GM12878 (cell line): ENCODE data around the gene TRIM9. TPM values are rescaled to one million over a fixed set of nuclear protein-coding genes. Genes with fewer than 3 reads are reported as not detected.

Experiments
- ATAC-seq: fragments of 200-7000 bp; cut with Tn5 transposase; 3 replicates; pipeline ENCODE4 v1.9.1; 2020; ENCODE audit warnings: mild to moderate bottlenecking, moderate library complexity
- BruUV-seq: library from RNA; stranded (reverse); fragments of 400-500 nt; replicated peaks from 2 replicates; lab custom pipeline; 2021; lab: Mats Ljungman, UMichigan
- CTCF ChIA-PET: fragments of 300-600 bp; sonication (Branson Sonifier 250); formaldehyde crosslinking; extraction: SDS; loops from one replicate; lab custom pipeline; 2021; ENCODE audit warnings: inconsistent platforms; lab: Yijun Ruan, JAX
- POLR2A ChIA-PET: fragments of 350-600 bp; formaldehyde crosslinking; extraction: SDS; loops from one replicate; lab custom pipeline; 2021; ENCODE audit warnings: inconsistent platforms; lab: Charles Lee
- RAD21 ChIA-PET: fragments of 300-600 bp; sonication (Branson Sonifier 250); formaldehyde crosslinking; loops from one replicate; lab custom pipeline; 2023; ENCODE audit warnings: antibody characterized with exemption; ENCODE audit not compliant: unreplicated experiment; lab: Charles Lee
- SMC1A ChIA-PET: fragments of 300-600 bp; sonication (Branson Sonifier 250); formaldehyde crosslinking; loops from one replicate; lab custom pipeline; 2023; ENCODE audit not compliant: unreplicated experiment, uncharacterized antibody; lab: Charles Lee
- DNase-seq: peaks from one replicate; pipeline ENCODE4 v3.0.0-alpha.2; 2011; ENCODE audit warnings: low read depth, low spot score
- FAIRE-seq: peaks from 3 replicates; lab custom pipeline; 2011; peaks lifted over from hg19 to GRCh38; lab: Jason Lieb, UNC
- H2AFZ ChIP-seq: 2 replicates; pipeline ENCODE4 v1.6.0; 2011; ENCODE audit warnings: low read depth, low read length, control low read depth; ENCODE audit not compliant: control insufficient read depth
- H3K27ac ChIP-seq: 2 replicates; pipeline ENCODE4 v1.5.1; 2011; ENCODE audit warnings: control low read depth; ENCODE audit not compliant: control insufficient read depth, insufficient read depth
- H3K27me3 ChIP-seq, 2 experiments: replicated peaks in 1 of 2; 2 replicates each; pipeline versions ENCODE4 v1.6.0 to v1.6.1; 2011; ENCODE audit warnings: low read length in 1 of 2; ENCODE audit not compliant: control insufficient read depth in 2 of 2, insufficient read depth in 2 of 2
- H3K36me3 ChIP-seq, 2 experiments: 2 replicates each; pipeline ENCODE4 v1.5.1; 2011; ENCODE audit warnings: low read length in 1 of 2; ENCODE audit not compliant: control insufficient read depth in 2 of 2, insufficient read depth in 2 of 2
- H3K4me1 ChIP-seq: 2 replicates; pipeline ENCODE4 v1.6.1; 2011; ENCODE audit warnings: mild to moderate bottlenecking, low read length, moderate library complexity, mixed read lengths; ENCODE audit not compliant: control insufficient read depth, insufficient read depth
- H3K4me2 ChIP-seq: 2 replicates; pipeline ENCODE4 v1.6.0; 2011; ENCODE audit warnings: control low read depth; ENCODE audit not compliant: control insufficient read depth, insufficient read depth
- H3K4me3 ChIP-seq: fragments of 200-600 bp; sonication (generic); 2 replicates; pipeline ENCODE4 v1.5.1; 2016
- H3K79me2 ChIP-seq: 2 replicates; pipeline ENCODE4 v1.6.0; 2011; ENCODE audit warnings: low read length; ENCODE audit not compliant: control insufficient read depth, insufficient read depth
- H3K9ac ChIP-seq: 2 replicates; pipeline ENCODE4 v1.8.0; 2011; ENCODE audit warnings: low read length, control low read depth, mixed read lengths; ENCODE audit not compliant: control insufficient read depth, insufficient read depth
- H3K9me3 ChIP-seq: replicated peaks from 3 replicates; pipeline ENCODE4 v1.5.1; 2011; ENCODE audit warnings: mild to moderate bottlenecking, low read length; ENCODE audit not compliant: control insufficient read depth, insufficient read depth
- H4K20me1 ChIP-seq: 2 replicates; pipeline ENCODE4 v1.6.0; 2011; ENCODE audit not compliant: control insufficient read depth, insufficient read depth
- BRCA1 ChIP-seq: IDR thresholded peaks from 2 replicates; pipeline ENCODE4 v1.6.1; 2011; ENCODE audit warnings: low read depth, low read length, improper control_type of control experiment
- KLF5 ChIP-seq: fragments of 450-650 bp; IDR thresholded peaks from 2 replicates; pipeline ENCODE4 v1.6.1; 2014; ENCODE audit warnings: mild to moderate bottlenecking; ENCODE audit not compliant: partially characterized antibody
- MYC ChIP-seq: IDR thresholded peaks from 2 replicates; pipeline ENCODE4 v1.6.1; 2011; ENCODE audit warnings: mild to moderate bottlenecking, low read length, moderate library complexity, inconsistent platforms; ENCODE audit not compliant: insufficient read depth, insufficient replicate concordance, insufficient read length, severe bottlenecking
- RAD51 ChIP-seq: fragments of 450-650 bp; IDR thresholded peaks from 2 replicates; pipeline ENCODE4 v1.6.1; 2016; ENCODE audit warnings: moderate library complexity, mild to moderate bottlenecking, inconsistent platforms
- SIN3A ChIP-seq: IDR thresholded peaks from 2 replicates; pipeline ENCODE4 v1.6.1; 2012; ENCODE audit warnings: low read depth, low read length, improper control_type of control experiment
- SMAD5 ChIP-seq: IDR thresholded peaks from 2 replicates; pipeline ENCODE4 v1.6.1; 2016; ENCODE audit warnings: antibody characterized with exemption, low read depth
- in situ Hi-C: fragments of 300-500 bp; cut with MboI; formaldehyde crosslinking; loops from 9 replicates; pipeline ENCODE4 v1.14.3; 2018; ENCODE audit warnings: mixed read lengths
- intact Hi-C: fragments of 100-400 bp; cut with micrococcal nuclease; formaldehyde crosslinking; loops from one replicate; pipeline ENCODE4 v1.14.2; 2022; ENCODE audit not compliant: unreplicated experiment
- polyA plus RNA-seq, 11 experiments: library from polyadenylated mRNA; depleted of rRNA in 4 of 11; unstranded in 6 of 11; stranded (reverse) in 5 of 11; fragments of >200 nt; fragmentation: Nextera tagmentation in 4 of 11; fragmentation: Illumina TruSeq in 1 of 11; extraction: Ambion mirVana in 4 of 11; extraction: Trizol in 1 of 11; gene quantifications; 1 replicate in 1 of 11; 2 replicates in 10 of 11; pipeline versions ENCODE4 v1.2.1 to v1.2.3, GENCODE V29; 2011 to 2016; ENCODE audit warnings: inconsistent platforms in 2 of 11, missing spikeins in 2 of 11, low read depth in 1 of 11
- total RNA-seq, 4 experiments: library from RNA; depleted of rRNA in 3 of 4; stranded (reverse); fragments of >200 nt in 3 of 4; fragmentation: Illumina TruSeq in 1 of 4; extraction: Trizol in 1 of 4; gene quantifications; 2 replicates each; pipeline versions ENCODE4 v1.2.1 to v1.2.3, GENCODE V29; 2013 to 2021
- TF ChIP-seq, protein P1 (sequence below), 3 experiments: IDR thresholded peaks in 2 of 3; conservative IDR thresholded peaks in 1 of 3; 2 replicates each; pipeline ENCODE4 v1.5.1; 2011; ENCODE audit warnings: low read depth in 3 of 3, low read length in 3 of 3, mild to moderate bottlenecking in 3 of 3, control low read depth in 2 of 3, moderate library complexity in 2 of 3, inconsistent platforms in 1 of 3, mixed read lengths in 1 of 3; ENCODE audit not compliant: control insufficient read depth in 2 of 3, insufficient read depth in 1 of 3; ENCODE audit errors: extremely low read depth in 1 of 3
- TF ChIP-seq, protein P2 (sequence below): fragments of 150-350 bp; IDR thresholded peaks from 2 replicates; pipeline ENCODE4 v1.6.1; 2016; ENCODE audit warnings: low read depth, low read length
- TF ChIP-seq, protein P3 (sequence below): fragments of 450-650 bp; IDR thresholded peaks from 2 replicates; pipeline ENCODE4 v1.6.1; 2017; ENCODE audit warnings: mild to moderate bottlenecking
- TF ChIP-seq, protein P4 (sequence below): IDR thresholded peaks from 2 replicates; pipeline ENCODE4 v1.6.1; 2011; ENCODE audit warnings: low read depth, low read length, improper control_type of control experiment, borderline replicate concordance

The TRIM9 gene
- total and polyA plus RNA-seq, 10 of the 15 experiments (the other 5 are each of a cell fraction or from before 2014, with no cell fraction given), result 0.04 to 0.18 (median 0.11) TPM; not detected in 2

DNA sequence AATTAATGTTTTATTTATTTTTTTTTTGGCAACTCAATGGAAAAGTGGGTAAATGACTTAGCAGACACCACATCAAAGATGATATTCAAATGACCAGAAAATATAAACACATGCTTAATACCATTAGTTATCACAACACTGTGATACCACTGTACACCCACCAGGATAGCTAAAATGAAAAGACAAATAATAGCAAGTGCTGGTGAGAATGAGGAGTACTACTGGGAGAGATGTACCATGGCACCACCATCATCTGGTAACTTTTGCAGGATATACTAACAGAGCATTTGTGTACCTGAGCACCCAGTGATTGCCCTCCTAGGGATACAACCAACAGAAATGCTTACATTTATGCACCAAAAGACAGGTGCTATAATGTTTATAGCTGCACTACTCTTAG, 21.9 kb downstream of the TRIM9 start:
- H3K4me3 ChIP-seq, result no peak overlapping the region
- no peaks in the 10 kb centered on the region for H3K36me3 ChIP-seq
- no peak overlapping the region for H3K27ac ChIP-seq
- TF ChIP-seq, protein P1, sequence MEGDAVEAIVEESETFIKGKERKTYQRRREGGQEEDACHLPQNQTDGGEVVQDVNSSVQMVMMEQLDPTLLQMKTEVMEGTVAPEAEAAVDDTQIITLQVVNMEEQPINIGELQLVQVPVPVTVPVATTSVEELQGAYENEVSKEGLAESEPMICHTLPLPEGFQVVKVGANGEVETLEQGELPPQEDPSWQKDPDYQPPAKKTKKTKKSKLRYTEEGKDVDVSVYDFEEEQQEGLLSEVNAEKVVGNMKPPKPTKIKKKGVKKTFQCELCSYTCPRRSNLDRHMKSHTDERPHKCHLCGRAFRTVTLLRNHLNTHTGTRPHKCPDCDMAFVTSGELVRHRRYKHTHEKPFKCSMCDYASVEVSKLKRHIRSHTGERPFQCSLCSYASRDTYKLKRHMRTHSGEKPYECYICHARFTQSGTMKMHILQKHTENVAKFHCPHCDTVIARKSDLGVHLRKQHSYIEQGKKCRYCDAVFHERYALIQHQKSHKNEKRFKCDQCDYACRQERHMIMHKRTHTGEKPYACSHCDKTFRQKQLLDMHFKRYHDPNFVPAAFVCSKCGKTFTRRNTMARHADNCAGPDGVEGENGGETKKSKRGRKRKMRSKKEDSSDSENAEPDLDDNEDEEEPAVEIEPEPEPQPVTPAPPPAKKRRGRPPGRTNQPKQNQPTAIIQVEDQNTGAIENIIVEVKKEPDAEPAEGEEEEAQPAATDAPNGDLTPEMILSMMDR (IDR thresholded peaks at IDR 0.05 in 2 of 3, conservative IDR thresholded peaks at IDR 0.05 in 1 of 3; ENCODE audit: control insufficient read depth in 2 of 3, extremely low read depth in 1 of 3, insufficient read depth in 1 of 3, low read depth in 3 of 3, low read length in 3 of 3), result no peak
- TF ChIP-seq KLF5 (no peak), MYC (no peak), SMAD5 (no peak), BRCA1 (no peak), SIN3A (no peak), RAD51 (no peak)
- TF ChIP-seq, protein P2, sequence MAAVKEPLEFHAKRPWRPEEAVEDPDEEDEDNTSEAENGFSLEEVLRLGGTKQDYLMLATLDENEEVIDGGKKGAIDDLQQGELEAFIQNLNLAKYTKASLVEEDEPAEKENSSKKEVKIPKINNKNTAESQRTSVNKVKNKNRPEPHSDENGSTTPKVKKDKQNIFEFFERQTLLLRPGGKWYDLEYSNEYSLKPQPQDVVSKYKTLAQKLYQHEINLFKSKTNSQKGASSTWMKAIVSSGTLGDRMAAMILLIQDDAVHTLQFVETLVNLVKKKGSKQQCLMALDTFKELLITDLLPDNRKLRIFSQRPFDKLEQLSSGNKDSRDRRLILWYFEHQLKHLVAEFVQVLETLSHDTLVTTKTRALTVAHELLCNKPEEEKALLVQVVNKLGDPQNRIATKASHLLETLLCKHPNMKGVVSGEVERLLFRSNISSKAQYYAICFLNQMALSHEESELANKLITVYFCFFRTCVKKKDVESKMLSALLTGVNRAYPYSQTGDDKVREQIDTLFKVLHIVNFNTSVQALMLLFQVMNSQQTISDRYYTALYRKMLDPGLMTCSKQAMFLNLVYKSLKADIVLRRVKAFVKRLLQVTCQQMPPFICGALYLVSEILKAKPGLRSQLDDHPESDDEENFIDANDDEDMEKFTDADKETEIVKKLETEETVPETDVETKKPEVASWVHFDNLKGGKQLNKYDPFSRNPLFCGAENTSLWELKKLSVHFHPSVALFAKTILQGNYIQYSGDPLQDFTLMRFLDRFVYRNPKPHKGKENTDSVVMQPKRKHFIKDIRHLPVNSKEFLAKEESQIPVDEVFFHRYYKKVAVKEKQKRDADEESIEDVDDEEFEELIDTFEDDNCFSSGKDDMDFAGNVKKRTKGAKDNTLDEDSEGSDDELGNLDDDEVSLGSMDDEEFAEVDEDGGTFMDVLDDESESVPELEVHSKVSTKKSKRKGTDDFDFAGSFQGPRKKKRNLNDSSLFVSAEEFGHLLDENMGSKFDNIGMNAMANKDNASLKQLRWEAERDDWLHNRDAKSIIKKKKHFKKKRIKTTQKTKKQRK, result no peak
- TF ChIP-seq, protein P3, sequence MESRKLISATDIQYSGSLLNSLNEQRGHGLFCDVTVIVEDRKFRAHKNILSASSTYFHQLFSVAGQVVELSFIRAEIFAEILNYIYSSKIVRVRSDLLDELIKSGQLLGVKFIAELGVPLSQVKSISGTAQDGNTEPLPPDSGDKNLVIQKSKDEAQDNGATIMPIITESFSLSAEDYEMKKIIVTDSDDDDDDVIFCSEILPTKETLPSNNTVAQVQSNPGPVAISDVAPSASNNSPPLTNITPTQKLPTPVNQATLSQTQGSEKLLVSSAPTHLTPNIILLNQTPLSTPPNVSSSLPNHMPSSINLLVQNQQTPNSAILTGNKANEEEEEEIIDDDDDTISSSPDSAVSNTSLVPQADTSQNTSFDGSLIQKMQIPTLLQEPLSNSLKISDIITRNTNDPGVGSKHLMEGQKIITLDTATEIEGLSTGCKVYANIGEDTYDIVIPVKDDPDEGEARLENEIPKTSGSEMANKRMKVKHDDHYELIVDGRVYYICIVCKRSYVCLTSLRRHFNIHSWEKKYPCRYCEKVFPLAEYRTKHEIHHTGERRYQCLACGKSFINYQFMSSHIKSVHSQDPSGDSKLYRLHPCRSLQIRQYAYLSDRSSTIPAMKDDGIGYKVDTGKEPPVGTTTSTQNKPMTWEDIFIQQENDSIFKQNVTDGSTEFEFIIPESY, result no peak
- TF ChIP-seq, protein P4, sequence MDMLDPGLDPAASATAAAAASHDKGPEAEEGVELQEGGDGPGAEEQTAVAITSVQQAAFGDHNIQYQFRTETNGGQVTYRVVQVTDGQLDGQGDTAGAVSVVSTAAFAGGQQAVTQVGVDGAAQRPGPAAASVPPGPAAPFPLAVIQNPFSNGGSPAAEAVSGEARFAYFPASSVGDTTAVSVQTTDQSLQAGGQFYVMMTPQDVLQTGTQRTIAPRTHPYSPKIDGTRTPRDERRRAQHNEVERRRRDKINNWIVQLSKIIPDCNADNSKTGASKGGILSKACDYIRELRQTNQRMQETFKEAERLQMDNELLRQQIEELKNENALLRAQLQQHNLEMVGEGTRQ, result no peak
- intact Hi-C loops (no loop called here), in situ Hi-C loops (no loop called here)
- no peak overlapping the region for H3K9ac ChIP-seq
- no peaks in the 10 kb centered on the region for H3K27me3 ChIP-seq
- H3K4me2 ChIP-seq, result no peak overlapping the region
- H3K9me3 ChIP-seq, result no peaks in the 10 kb centered on the region; the same call in 2 of the 3 replicates
- RAD21 ChIA-PET, result no interaction called here
- DNase-seq (no peak), ATAC-seq (no peak), FAIRE-seq (no peak)
- BruUV-seq, result no TSS peak
- H4K20me1 ChIP-seq, result no peaks in the 10 kb centered on the region
- POLR2A ChIA-PET, result no interaction called here
- CTCF ChIA-PET, result no interaction called here
- SMC1A ChIA-PET, result interaction anchor here (1.0 to 1.4 kb wide), 2 partner anchors 11 to 14 kb away, joined by 3 to 4 read pairs; no protein-coding TSS in a partner anchor
- no peaks in the 10 kb centered on the region for H3K4me1 ChIP-seq
- H3K79me2 ChIP-seq, result no peaks in the 10 kb centered on the region
- H2AFZ ChIP-seq, result no peak overlapping the region
